AG09309 (cell line): ENCODE data around the gene SORBS2.

ENCODE experiments used
- DNase-seq: peaks from one replicate; pipeline ENCODE4 v3.0.0-alpha.2; 2010; ENCODE audit warnings: low read depth
- H3K4me3 ChIP-seq: 2 replicates; pipeline ENCODE4 v1.5.1; 2011; ENCODE audit warnings: mild to moderate bottlenecking, low read depth, low read length, moderate library complexity; ENCODE audit not compliant: control insufficient read depth
- TF ChIP-seq, protein P1 (sequence below): IDR thresholded peaks from 2 replicates; pipeline ENCODE4 v1.5.1; 2011; ENCODE audit warnings: mild to moderate bottlenecking, low read depth, low read length, inconsistent platforms; ENCODE audit not compliant: insufficient read depth, control insufficient read depth; ENCODE audit errors: missing control alignments

The SORBS2 gene

GRCh38 chr4:185671066-185671465, 140.9 kb downstream of the SORBS2 start:
- TF ChIP-seq, protein P1, sequence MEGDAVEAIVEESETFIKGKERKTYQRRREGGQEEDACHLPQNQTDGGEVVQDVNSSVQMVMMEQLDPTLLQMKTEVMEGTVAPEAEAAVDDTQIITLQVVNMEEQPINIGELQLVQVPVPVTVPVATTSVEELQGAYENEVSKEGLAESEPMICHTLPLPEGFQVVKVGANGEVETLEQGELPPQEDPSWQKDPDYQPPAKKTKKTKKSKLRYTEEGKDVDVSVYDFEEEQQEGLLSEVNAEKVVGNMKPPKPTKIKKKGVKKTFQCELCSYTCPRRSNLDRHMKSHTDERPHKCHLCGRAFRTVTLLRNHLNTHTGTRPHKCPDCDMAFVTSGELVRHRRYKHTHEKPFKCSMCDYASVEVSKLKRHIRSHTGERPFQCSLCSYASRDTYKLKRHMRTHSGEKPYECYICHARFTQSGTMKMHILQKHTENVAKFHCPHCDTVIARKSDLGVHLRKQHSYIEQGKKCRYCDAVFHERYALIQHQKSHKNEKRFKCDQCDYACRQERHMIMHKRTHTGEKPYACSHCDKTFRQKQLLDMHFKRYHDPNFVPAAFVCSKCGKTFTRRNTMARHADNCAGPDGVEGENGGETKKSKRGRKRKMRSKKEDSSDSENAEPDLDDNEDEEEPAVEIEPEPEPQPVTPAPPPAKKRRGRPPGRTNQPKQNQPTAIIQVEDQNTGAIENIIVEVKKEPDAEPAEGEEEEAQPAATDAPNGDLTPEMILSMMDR: no peak
- no peak for DNase-seq
- H3K4me3 ChIP-seq: no peak overlapping the region

- DNase-seq: no peak
- no peak overlapping the region for H3K4me3 ChIP-seq
- TF ChIP-seq, protein P1: no peak
Observed at GRCh38 chr4:185669288-185669687, 142.7 kb downstream of the SORBS2 start.

DNA sequence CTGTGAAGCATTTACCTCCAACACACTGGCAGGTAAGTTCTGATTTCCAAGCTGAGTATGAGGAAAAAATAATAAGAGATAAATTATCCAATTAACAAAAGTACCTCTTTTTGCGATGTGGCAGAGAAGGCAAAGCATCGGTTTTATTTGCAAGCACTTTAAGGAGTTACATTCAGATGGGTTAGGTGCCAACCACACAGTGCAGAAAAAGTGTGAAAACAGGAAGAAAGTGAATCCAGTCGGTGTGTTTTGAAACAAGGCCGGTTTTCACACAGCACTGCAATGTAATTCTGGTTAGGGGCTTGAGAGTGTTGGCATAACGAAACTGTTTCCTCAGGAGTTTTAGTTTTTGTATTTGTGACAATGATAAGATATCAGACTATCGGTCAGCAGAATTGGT, 145.8 kb downstream of the SORBS2 start:
- TF ChIP-seq, protein P1: no peak

GRCh38 chr4:185665655-185666054, 146.3 kb downstream of the SORBS2 start:
- DNase-seq: no peak
- H3K4me3 ChIP-seq: no peak overlapping the region
- TF ChIP-seq, protein P1: no peak

More for the DNA sequence above, 145.8 kb downstream of the SORBS2 start:
- DNase-seq: no peak
- no peak overlapping the region for H3K4me3 ChIP-seq

- no peak for DNase-seq
- TF ChIP-seq, protein P1: no peak
- H3K4me3 ChIP-seq: no peak overlapping the region
Observed at GRCh38 chr4:185664481-185664880, 147.5 kb downstream of the SORBS2 start.

DNA sequence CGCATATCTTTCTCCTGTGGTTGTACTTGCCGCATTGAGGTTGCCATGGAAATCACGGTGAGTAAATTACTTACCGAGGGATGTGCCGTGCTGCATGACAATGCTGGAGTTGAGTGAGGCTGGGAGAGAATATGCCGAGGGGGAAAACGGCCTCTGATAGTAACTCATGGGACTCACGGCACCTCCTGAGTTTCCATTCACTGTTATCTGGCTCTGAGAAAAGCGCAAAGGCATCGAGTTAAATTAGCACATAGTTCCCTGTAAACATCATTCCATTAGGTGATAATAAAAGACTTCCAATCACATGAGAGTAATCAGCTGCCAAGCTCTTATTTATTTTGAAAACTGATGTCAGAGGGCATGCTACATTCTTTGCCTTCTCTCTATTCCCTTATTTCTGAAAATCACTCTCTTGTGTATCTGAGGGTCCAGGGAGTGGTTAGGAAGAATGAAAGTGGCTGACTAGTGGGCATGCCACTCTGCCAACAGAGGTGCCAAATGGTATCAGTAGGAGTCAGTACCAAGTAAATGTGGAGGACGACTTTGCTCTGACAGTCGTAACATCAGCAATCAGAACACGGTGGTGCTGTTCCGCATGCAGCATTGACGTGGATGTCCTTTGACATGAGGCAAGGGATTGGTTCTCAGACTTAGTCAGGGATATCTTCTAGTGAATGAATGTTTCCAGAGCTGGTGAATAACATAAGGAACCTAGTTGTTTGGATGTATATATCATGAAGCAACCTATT, 149.8 kb downstream of the SORBS2 start:
- TF ChIP-seq, protein P1: no peak
- no peak overlapping the region for H3K4me3 ChIP-seq
- DNase-seq: no peak

DNA sequence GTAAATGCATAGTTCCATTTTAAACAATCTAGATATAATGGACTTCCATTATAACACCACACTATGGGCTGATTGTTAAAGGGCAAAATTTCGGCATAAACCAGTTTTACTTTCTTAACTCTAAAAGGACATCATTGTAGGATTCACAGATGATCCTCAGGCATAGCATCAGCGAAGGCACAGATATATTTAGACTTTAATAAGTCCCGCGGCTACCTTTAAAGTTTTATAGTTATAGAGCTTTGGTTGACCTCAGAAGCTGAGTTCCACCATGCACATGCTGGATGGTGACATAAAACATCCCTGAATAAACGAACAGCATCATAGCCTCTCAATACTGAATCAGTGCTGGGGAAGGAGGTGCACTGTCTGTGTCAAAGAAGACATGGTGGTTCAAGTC, 151.7 kb downstream of the SORBS2 start:
- DNase-seq: no peak
- TF ChIP-seq, protein P1: no peak
- no peak overlapping the region for H3K4me3 ChIP-seq
